GM19099 (cell line): ENCODE results near the gene COX5B.

Source experiments
- POLR2A ChIP-seq: IDR thresholded peaks from 3 replicates; pipeline ENCODE4 v1.6.1; 2011; ENCODE audit warnings: low read depth; ENCODE audit not compliant: insufficient read length; ENCODE audit errors: extremely low read depth

COX5B gene

DNA sequence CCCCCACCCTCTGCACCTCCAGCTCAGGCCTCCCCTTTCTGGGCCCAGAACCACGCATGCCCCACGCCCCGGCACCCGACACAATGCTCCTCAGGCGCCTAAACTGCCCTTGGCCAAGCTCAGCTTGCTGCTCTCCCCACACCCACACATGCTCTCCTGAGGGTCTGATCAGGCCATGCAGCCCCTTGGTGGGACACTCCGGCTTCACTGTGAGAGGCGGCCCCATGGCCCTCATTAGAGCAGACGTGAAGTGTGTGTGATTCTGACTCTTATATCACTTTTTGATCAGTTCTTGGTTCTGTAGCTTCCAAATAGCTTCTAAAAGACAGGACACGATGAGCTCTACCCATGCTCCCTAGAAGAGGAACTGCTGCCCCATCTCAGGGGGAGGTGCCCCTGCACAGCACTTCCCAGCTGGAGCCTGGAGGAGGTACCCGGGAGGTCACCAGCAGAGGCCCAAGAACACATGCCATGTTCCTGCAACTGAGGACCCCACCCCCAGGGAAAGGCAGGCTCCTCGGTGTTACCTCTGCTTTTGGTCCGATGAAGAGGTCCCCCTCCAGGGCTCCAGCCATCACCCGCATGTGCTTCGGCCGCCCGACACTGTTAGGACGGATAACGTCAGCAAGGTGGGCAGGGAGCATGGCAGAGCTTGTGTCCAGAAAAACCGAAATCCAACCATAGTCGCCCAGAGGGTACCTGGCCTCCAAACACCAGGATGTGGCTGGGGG is 14.3 kb downstream of the COX5B start:
- no peak for TF ChIP-seq POLR2A

DNA sequence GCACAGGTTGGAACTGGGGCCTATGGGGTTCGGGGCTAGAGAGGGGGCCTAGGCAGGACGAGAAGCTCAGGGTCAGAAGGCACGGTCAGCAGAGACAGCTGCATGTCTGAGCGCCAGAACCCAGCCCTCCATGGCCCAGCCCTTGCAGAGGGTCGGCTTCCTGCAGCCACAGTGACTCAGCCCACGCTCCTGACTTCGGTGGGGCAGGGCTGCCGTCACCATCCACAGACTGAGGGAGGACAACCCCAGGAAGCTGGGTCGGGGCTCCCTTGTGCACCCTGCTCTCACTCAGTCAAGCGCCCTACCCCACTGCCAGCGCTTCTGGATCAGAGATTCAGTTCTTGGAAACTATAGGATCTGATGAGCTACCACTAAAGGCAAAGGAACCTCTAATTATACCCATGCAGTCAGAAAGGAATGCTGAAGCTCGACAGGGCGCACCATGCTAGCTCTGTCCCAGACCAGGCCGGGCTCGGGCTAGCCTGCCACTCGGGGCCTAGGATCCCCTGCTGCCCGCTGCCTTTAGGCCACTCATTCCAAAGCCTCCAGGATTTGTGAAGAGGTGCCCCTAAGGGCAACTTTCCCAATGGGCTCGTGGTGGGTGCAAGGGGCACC is 15.0 kb downstream of the COX5B start:
- no peak for TF ChIP-seq POLR2A

DNA sequence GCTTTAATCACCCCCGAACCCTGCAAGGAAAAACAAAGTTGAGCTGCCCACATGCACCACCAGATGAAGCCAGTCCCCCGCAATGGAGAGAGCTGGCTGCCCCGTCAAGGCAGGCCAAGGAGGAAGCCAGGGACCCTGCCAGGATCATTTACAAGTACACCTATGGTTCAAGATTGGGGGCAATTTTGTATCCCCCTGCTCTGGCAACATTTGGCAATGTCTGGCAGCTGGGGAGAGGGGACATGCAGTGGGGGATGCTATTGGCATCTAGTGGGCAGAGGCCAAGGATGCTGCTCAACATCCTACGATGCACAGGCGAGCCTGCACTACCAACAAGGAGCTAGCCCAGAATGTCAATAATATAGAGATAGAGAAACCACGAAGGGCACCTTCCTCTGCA is 16.1 kb downstream of the COX5B start:
- no peak for TF ChIP-seq POLR2A

DNA sequence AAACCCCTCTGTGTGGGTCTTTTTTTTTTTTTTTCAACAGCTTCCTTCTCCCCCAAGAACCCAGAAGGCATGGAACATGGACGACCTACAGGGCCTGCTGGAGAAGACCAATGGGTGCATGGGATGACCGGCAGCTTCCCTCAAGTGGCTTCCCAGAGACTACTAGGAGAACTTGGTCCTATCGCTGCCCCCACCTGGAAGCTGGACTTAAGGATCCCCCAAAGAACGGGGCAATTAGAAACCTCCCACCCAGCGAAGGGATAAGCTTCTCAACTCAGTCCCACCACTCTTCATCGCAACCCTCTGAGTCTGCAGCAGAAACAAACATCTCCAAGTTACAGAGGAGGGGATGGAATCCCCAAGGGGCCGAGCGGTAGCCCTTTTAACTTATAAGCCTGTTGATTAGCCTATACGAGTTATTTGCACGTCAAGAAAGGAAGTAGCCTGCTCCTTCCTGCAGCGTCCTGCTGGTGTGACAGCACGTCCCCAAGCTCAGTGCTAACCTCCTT is 16.6 kb downstream of the COX5B start:
- no peak for TF ChIP-seq POLR2A

DNA sequence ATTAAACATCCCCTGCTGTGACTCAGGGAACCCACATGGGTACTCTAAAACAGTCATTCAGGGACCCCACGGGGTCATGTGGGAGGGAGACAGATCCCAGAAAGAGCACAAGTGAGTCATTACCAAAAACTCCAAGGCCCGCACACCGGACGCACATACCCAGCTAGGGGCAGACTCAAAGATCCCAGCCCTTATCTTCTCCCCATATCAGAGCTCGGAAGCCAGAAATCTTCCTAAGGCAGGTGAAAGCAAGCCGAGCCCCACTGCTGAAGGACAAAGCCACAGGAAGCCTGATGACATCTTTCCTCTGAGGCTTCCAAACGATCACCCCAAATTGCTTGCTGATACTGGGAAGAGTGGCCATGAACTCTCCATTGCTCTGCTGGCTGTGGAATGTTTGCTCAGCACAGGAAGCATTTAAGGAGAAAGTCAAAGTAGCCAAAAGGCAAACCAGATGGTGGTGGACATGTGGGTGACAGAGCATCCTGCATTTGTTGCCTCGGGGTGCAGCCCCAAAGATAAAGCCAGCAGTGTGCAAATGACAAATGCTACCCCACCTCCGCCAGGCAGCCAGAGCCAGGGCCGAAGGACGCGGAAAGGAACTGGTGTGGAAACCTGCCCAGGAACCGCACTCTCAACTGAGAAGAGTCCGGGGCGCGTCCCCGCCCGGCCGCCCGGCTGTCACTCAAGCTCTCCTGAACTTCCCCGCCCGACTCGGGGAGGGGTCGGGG is 17.2 kb downstream of the COX5B start:
- no peak for TF ChIP-seq POLR2A

GRCh38 chr2:97663626-97663961 is 17.7 kb downstream of the COX5B start:
- TF ChIP-seq POLR2A, result peak; percentile 9

DNA sequence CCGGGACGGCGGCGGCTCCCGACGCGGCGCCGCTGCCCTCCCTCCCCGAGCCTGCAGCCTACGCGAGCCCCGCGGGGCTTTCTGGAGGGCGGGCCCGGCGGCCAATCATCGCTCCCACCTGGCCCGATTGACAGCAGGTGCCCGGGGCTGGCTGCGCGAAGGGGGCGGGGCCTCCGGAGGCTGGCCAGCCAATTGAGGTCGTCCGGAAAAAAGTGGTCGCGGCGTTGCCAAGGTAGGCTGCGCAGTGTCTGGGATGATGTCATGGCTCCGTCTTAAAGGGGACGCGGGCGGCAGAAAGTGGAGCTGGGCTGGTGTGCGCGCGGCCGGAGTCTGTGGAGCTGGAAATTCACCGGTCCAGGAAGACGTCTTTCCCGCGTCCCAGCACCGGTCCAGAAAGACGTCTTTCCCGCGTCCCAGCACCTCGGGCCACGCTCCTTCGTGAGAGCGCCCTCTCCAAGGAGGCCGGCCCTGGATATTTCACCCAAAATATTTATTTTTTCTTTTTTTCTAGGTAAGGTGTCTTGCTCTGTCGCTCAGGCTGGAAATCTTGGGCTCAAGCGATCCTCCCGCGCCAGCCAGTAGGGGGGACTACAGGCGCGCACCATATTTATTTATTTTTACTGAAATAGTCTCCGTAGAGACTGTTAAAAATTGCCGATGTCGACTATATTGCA is 18.2 kb downstream of the COX5B start, which contains the start of gene ACTR1B:
Gene ACTR1B, minus strand, starts transcription at position 83 of the 674 bp plus-strand sequence. CDS start 154 bp downstream, outside the sequence.
- peak; percentile 75 for TF ChIP-seq POLR2A

DNA sequence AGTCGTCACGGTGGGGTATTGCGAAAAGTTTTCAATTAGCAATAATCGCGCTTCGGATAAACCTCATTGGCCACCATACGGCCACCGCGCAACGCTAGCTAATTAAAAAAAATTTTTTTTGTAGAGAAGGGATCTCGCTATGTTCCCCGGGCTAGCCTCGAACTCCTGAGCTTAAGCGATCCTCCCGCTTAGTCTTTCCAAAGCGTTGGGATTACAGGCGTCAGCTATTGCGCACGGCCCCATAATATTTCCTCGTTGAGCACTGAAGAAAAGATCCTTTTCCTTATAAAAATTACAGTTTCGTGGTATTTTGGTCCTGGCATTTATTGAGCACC is 18.7 kb downstream of the COX5B start:
- TF ChIP-seq POLR2A, result no peak

DNA sequence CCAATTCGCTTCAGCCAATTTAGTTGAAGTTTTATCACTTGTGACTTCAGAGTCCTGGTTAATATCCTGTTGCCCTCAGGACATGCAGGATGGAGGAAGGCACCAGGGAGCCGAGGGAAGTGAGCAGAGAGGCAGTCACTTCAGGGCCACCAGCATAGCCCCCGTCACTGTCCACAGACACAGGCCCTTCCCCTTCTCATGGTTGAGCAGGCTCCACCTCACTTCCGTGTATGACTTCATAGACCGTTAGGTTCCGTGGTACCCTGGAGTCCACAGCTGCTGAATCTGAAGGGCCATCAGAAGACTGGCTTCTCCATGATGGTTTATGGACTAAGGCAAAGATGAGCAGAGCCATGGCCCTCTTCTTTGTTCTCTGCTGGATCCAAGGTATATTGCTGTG is 23.6 kb downstream of the COX5B start, which contains the start of gene C2orf92:
Gene C2orf92, plus strand, starts transcription at position 266 of the 400 bp plus-strand sequence. Its CDS starts 76 bp downstream, at position 342.
- no peak for TF ChIP-seq POLR2A

DNA sequence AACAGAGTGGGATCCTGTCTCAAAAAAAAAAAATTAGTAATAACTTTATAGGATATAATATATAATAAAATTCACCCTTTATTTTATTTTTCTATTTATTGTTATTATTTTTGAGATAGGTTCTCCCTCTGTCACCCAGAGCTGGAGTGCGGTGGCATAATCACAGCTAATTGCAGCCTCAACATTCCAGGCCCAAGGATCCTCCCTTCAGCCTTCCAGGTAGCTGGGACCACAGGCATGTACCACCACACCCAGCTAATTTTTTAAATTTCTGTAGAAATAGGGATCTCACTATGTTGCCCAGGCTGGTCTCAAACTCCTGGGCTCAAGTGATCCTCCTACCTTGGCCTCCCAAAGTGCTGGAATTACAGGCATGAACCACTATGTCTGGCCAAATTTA is 24.6 kb downstream of the COX5B start:
- no peak for TF ChIP-seq POLR2A

DNA sequence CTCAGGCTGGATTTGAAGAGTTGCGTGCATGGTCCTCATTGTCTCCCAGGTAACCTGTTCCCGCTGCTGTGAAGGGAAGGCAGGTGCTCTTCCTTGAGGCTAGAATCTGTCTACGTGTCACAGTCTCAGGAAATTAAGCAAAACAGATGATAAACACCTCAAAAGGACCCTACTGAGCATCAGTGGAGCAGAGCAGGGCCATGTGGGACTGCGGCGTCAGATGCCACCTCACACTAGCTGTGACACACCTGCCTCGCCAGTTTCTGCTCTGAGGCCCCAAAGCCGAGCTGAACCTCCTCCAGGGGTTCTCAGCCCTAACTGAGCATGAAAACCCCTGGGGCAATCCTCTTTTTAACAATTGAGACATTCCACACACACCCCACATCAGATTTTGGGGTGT is 25.7 kb downstream of the COX5B start:
- no peak for TF ChIP-seq POLR2A

- no peak for TF ChIP-seq POLR2A
These were observed 27.5 kb downstream of the COX5B start for GRCh38 chr2:97673182-97673914.

DNA sequence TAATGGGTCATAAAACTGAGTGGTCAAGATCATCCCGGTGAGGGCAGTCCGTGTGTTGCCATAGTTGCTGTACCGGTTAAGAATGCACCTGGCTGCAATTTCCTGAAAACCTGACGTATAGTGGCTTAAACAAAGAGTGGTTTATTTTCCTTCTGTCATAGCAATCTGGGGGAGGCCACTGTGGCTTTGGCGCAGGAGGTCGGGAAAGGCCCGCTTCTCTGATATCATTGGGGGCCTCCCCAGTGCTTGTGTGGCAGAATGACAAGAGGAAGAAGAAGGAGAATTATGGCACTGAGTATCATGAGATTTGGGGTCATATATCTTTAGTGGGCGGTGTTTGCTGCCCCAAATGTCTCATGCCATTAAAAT is 28.0 kb downstream of the COX5B start:
- TF ChIP-seq POLR2A, result no peak

DNA sequence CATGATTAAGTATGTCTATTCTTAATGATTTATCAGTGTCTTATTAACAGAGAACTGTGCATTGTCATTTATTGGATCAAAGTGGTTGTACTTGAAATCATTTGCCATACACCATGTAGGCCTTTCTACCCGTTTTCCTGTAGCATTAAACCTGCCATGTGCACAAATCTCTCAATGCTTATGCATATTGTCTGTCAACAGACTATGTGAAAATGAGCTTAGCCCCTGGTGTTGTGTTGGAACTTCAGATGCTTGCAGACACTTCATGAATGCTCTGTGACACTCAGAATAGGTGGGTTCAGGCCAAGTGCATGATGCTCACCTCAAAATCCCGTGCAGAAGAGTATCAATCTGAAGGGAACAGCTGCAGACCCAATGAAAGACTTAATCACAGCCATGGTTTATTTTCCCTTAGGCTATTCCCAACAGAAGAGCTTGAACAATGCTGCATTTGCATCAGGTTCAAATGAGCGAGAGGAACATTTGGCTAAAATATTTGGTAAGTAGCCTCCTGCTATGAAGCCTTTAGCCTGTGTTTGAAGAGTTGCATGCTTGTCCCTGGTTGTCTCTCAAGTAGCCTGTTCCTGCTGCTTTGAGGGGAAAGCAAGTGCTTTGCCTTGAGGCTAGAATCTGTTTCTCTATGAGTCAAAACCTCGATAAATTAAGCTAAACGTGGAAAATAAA is 29.7 kb downstream of the COX5B start:
- TF ChIP-seq POLR2A, result no peak
